Neural progenitor cell (in vitro differentiated cells): ENCODE results near the gene ATP2B3. TPM values are rescaled to one million over a fixed set of nuclear protein-coding genes. Genes with fewer than 3 reads are reported as not detected.

Experiments used
- DNase-seq: peaks from one replicate; pipeline ENCODE4 v3.0.0-alpha.2; 2016; ENCODE audit warnings: low spot score
- H2AFZ ChIP-seq: fragments of 200-600 bp; sonication (generic); replicated peaks from 2 replicates; pipeline ENCODE4 v1.6.1; 2016; ENCODE audit warnings: antibody characterized with exemption
- H3F3A ChIP-seq: fragments of 200-600 bp; sonication (generic); 2 replicates; pipeline ENCODE4 v1.6.1; 2016; ENCODE audit warnings: antibody characterized with exemption, low read depth
- H3K27ac ChIP-seq: fragments of 200-600 bp; sonication (generic); 2 replicates; pipeline ENCODE4 v1.5.1; 2016; ENCODE audit warnings: mild to moderate bottlenecking
- H3K27me3 ChIP-seq: fragments of 200-600 bp; sonication (generic); 2 replicates; pipeline ENCODE4 v1.6.1; 2016; ENCODE audit warnings: mild to moderate bottlenecking, moderate library complexity
- H3K36me3 ChIP-seq: fragments of 200-600 bp; sonication (generic); 2 replicates; pipeline ENCODE4 v1.5.1; 2016
- H3K4me1 ChIP-seq: fragments of 200-600 bp; sonication (generic); 2 replicates; pipeline ENCODE4 v1.6.1; 2016; ENCODE audit warnings: mixed run types
- H3K4me2 ChIP-seq: fragments of 200-600 bp; sonication (generic); 2 replicates; pipeline ENCODE4 v1.6.1; 2016
- H3K4me3 ChIP-seq: fragments of 200-600 bp; sonication (generic); 2 replicates; pipeline ENCODE4 v1.5.1; 2016
- H3K79me2 ChIP-seq: fragments of 200-600 bp; sonication (generic); 2 replicates; pipeline ENCODE4 v1.6.1; 2016; ENCODE audit warnings: low read depth
- H3K9ac ChIP-seq: fragments of 200-600 bp; sonication (generic); 2 replicates; pipeline ENCODE4 v1.6.1; 2016
- H3K9me3 ChIP-seq: fragments of 200-600 bp; sonication (generic); 2 replicates; pipeline ENCODE4 v1.5.1; 2016; ENCODE audit warnings: low read depth
- H4K20me1 ChIP-seq: fragments of 200-600 bp; sonication (generic); 2 replicates; pipeline ENCODE4 v1.6.1; 2016; ENCODE audit warnings: low read depth
- H3K27ac Mint-ChIP-seq: 3 replicates; pipeline ENCODE4 v1.8.0; 2021; ENCODE audit warnings: mixed read lengths
- H3K27me3 Mint-ChIP-seq: 2 replicates; pipeline ENCODE4 v1.8.0; 2022; ENCODE audit warnings: low read depth, mild to moderate bottlenecking, inconsistent platforms, moderate library complexity, mixed read lengths; ENCODE audit not compliant: insufficient read depth
- H3K36me3 Mint-ChIP-seq: 3 replicates; pipeline ENCODE4 v1.8.0; 2021; ENCODE audit warnings: mixed read lengths
- H3K4me1 Mint-ChIP-seq: 3 replicates; pipeline ENCODE4 v1.8.0; 2021; ENCODE audit warnings: mixed read lengths
- H3K4me3 Mint-ChIP-seq: 3 replicates; pipeline ENCODE4 v1.8.0; 2021; ENCODE audit warnings: mild to moderate bottlenecking, moderate library complexity, mixed read lengths
- H3K9me3 Mint-ChIP-seq: 3 replicates; pipeline ENCODE4 v1.8.0; 2020; ENCODE audit warnings: mixed read lengths
- EZH2 ChIP-seq: fragments of 200-600 bp; sonication (generic); IDR thresholded peaks from 2 replicates; pipeline ENCODE4 v1.6.1; 2017; ENCODE audit warnings: antibody characterized with exemption, mild to moderate bottlenecking, moderate library complexity
- EZH2phosphoT487 ChIP-seq: fragments of 200-600 bp; sonication (generic); IDR thresholded peaks from 2 replicates; pipeline ENCODE4 v1.6.1; 2017; ENCODE audit warnings: antibody characterized with exemption
- total RNA-seq: library from RNA; depleted of rRNA; stranded (reverse); fragments of >200 nt; gene quantifications from 2 replicates; pipeline ENCODE4 v1.2.3, GENCODE V29; 2015; ENCODE audit warnings: low replicate concordance
- TF ChIP-seq, protein P1 (sequence below): fragments of 200-600 bp; sonication (generic); IDR thresholded peaks from 2 replicates; pipeline ENCODE4 v1.5.1; 2017; ENCODE audit warnings: antibody characterized with exemption, mild to moderate bottlenecking

ATP2B3 gene
- total RNA-seq, 1 donor from 2014 or later: not detected

DNA sequence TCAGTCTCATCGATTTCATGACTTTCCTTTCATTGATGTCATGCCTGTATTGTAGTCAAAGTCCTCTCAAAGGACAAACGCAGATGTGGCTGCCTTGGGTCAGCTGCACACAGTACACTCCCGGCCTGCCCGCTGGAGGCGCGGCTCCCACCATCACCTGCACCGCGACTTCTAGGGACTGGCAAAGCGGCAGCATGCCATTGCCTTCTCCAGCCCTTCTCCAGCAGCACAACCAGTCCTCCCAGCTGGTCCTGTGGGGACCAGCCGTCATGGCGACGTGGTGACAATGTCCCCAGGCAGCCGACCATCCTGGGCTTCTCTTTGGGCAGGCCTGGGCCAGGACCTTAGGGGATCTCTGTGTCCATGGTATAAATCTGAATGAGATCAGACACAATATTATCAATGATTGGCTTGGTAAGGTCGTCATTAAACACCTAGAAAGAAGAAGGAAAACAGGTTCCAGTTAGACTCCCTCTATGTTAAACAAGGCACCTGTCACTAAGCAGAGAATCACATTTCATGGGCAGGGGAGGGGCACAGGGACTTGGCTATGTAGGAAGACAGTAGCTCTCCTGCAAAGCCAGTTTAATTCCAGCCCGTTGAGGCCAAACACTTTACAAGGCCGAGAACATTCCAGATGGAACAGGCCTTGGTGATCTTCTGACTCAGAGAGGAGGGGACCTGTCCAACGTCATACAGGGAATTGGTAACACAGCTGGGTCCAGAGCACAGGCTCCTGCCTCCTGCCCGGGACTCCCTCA lies 70.8 kb downstream of the ATP2B3 start:
- Histone ChIP-seq H3K4me3 (no peak overlapping the region), H3K79me2 (no peaks in the 10 kb centered on the region), H3K4me2 (no peak overlapping the region), H4K20me1 (no peaks in the 10 kb centered on the region), H3K27ac (no peak overlapping the region), H3K4me1 (no peaks in the 10 kb centered on the region), H2AFZ (no peak overlapping the region), H3K9me3 (no peaks in the 10 kb centered on the region), H3K36me3 (no peaks in the 10 kb centered on the region), H3F3A (no peaks in the 10 kb centered on the region), H3K9ac (no peak overlapping the region), H3K27me3 (no peaks in the 10 kb centered on the region)
- Mint-ChIP-seq H3K4me3 (no peak overlapping the region), H3K27ac (no peak overlapping the region), H3K27me3 (peaks cover 5% of the 10 kb centered on the region), H3K4me1 (peaks cover 2% of the 10 kb centered on the region), H3K36me3 (peaks cover 6% of the 10 kb centered on the region), H3K9me3 (peaks cover 26% of the 10 kb centered on the region)
- no peak for DNase-seq
- TF ChIP-seq, protein P1, sequence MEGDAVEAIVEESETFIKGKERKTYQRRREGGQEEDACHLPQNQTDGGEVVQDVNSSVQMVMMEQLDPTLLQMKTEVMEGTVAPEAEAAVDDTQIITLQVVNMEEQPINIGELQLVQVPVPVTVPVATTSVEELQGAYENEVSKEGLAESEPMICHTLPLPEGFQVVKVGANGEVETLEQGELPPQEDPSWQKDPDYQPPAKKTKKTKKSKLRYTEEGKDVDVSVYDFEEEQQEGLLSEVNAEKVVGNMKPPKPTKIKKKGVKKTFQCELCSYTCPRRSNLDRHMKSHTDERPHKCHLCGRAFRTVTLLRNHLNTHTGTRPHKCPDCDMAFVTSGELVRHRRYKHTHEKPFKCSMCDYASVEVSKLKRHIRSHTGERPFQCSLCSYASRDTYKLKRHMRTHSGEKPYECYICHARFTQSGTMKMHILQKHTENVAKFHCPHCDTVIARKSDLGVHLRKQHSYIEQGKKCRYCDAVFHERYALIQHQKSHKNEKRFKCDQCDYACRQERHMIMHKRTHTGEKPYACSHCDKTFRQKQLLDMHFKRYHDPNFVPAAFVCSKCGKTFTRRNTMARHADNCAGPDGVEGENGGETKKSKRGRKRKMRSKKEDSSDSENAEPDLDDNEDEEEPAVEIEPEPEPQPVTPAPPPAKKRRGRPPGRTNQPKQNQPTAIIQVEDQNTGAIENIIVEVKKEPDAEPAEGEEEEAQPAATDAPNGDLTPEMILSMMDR: no peak
- TF ChIP-seq EZH2phosphoT487 (no peak), EZH2 (no peak)

DNA sequence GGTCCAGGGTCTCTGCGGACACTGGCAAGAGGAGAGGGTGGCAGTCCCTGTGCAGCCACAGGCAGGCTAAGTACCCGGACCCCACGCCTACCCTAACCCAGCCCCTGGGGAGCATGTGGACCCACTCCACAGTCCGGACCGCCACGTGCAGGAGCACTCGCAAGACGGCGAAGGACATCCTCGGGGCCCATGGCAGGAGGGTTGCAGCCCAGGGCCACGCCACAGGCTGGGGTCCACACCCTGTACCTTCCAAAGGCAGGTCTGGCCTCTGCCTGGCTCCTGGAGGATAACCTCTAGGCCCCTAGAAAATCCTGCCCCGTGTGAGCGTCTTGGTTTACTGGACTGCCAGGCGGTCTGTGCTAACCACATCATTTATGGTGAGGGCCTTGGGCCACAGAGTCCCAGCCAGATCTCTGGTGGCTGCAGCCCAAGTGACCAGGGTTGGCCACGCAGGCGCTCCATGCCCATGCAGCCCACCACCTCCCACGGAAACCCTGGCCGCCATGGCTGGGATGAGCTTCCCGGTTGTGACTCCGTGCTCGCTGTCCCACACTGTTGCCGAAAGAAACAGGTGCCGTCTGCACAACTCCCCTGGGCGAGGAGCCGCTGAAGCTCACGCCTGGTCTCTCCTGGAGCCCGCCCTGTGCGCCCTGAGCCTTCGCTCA lies 71.5 kb downstream of the ATP2B3 start:
- H3K9me3 ChIP-seq: no peaks in the 10 kb centered on the region
- no peaks in the 10 kb centered on the region for H3K27me3 ChIP-seq
- H3K4me3 ChIP-seq: no peak overlapping the region
- H4K20me1 ChIP-seq: no peaks in the 10 kb centered on the region
- no peaks in the 10 kb centered on the region for H3F3A ChIP-seq
- no peak overlapping the region for H3K9ac ChIP-seq
- no peaks in the 10 kb centered on the region for H3K36me3 ChIP-seq
- H3K79me2 ChIP-seq: no peaks in the 10 kb centered on the region
- peaks cover 30% of the 10 kb centered on the region for H3K9me3 Mint-ChIP-seq
- H3K36me3 Mint-ChIP-seq: peaks cover 6% of the 10 kb centered on the region
- no peak for DNase-seq
- H3K27me3 Mint-ChIP-seq: peaks cover 5% of the 10 kb centered on the region
- H3K4me3 Mint-ChIP-seq: no peak overlapping the region
- no peak overlapping the region for H2AFZ ChIP-seq
- no peaks in the 10 kb centered on the region for H3K4me1 ChIP-seq
- no peaks in the 10 kb centered on the region for H3K4me1 Mint-ChIP-seq
- TF ChIP-seq EZH2phosphoT487: no peak
- TF ChIP-seq, protein P1: no peak
- no peak for TF ChIP-seq EZH2
- no peak overlapping the region for H3K27ac Mint-ChIP-seq
- H3K4me2 ChIP-seq: no peak overlapping the region
- H3K27ac ChIP-seq: no peak overlapping the region

DNA sequence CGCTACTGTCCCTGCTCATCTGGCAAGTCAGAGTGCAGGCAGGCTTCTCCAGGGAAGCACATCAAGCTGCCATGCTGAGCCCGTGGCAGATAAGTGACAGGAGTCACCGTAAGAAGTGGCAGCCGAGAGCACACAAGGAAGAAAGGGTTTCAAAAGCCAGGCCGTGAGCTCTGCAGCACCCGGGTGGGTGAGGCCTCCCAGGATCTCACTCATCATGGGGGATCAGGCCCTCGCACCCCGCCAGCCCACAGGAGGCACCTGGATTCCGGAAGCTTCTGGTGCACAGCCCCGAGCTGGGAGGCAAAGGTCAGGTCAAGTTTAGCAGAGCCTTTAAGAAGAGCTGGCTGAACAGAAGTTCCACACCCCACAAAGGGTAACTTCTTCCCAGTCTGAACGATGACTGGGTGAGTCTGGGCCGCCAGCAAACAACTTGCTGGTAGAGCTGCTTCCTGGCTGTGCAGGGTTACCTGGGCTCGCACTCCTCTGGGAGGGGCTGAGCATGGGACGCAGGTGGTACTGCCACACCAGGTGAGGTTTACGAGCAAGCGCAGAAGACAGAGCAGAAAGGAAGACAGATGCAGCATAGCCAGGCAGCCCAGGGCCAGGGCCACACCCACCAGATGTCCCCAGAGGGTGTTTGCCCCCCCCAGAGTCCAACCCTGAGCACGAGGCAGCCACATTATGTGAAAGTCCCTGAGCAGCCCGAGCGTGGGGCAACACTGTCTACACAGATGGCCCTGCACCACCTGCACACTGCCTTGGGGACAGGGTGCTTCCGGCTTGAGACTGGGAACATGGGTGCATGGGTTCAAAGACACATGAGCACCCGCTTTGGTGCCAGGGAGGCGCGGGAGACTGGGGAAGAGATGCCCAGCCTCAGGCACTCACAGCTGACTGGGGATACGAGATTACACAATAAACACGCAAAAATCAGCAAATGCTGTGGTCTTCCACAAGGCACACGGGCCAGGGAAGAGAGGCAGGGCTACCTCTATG lies 73.8 kb downstream of the ATP2B3 start:
- Mint-ChIP-seq H3K4me3 (no peak overlapping the region), H3K4me1 (no peaks in the 10 kb centered on the region), H3K36me3 (peaks cover 13% of the 10 kb centered on the region), H3K27ac (no peak overlapping the region), H3K27me3 (peaks cover 9% of the 10 kb centered on the region), H3K9me3 (peaks cover 34% of the 10 kb centered on the region)
- Histone ChIP-seq H3K4me1 (no peaks in the 10 kb centered on the region), H4K20me1 (no peaks in the 10 kb centered on the region), H2AFZ (no peak overlapping the region), H3K9me3 (no peaks in the 10 kb centered on the region), H3K9ac (no peak overlapping the region), H3K79me2 (no peaks in the 10 kb centered on the region), H3K4me3 (no peak overlapping the region), H3K27me3 (no peaks in the 10 kb centered on the region), H3F3A (no peaks in the 10 kb centered on the region), H3K27ac (no peak overlapping the region), H3K4me2 (no peak overlapping the region), H3K36me3 (no peaks in the 10 kb centered on the region)
- DNase-seq: no peak
- TF ChIP-seq, protein P1: no peak
- TF ChIP-seq EZH2 (no peak), EZH2phosphoT487 (no peak)
